ENCODE data around the gene POLR2E.

DNA sequence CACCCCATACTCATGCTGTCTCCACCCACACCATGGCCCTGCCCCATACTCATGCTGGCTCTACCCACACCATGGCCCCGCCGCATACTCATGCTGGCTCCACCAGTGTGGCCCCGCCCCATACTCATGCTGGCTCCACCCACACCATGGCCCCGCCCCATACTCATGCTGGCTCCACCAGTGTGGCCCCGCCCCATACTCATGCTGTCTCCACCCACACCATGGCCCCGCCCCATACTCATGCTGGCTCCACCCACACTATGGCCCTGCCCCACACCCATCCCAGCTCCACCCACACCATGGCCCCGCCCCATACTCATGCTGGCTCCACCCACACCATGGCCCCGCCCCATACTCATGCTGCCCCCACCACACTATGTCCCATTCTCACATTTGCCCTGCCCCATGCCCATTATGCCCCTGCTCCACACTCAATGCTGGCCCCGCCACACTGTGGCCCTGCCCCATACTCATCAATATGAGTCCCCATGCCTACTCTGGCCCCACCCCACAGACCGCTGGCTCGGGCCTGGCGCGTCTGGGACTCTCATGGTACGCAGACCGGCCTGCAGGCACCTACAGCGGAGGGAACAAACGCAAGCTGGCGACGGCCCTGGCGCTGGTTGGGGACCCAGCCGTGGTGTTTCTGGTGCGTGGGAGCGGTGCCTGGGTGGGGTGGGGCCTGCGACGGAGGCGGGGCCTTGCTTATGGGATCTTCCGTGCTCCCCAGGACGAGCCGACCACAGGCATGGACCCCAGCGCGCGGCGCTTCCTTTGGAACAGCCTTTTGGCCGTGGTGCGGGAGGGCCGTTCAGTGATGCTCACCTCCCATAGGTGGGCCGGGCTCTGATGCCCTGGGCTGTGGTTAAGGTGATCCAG is 31.9 kb downstream of the POLR2E start:
- TF ChIP-seq POLR2AphosphoS5 (IDR thresholded peaks at IDR 0.05; ENCODE audit: low read depth, low read length), result no peak
- TF ChIP-seq TAF1 (IDR thresholded peaks at IDR 0.05; ENCODE audit: borderline replicate concordance, insufficient read depth, low read length), result no peak
